Epithelial cell of proximal tubule (primary cell): ENCODE measurements around the gene FNDC1. TPM values are rescaled to one million over a fixed set of nuclear protein-coding genes. Genes with fewer than 3 reads are reported as not detected.
A peak's percentile ranks its signal among the peaks of the same experiment; 100 is the strongest.

Experiments used
- DNase-seq: peaks from one replicate; pipeline ENCODE4 v3.0.0-alpha.2; 2011; ENCODE audit warnings: low read depth
- H3K4me3 ChIP-seq: 2 replicates; pipeline ENCODE4 v1.5.1; 2011; ENCODE audit warnings: low read depth, mild to moderate bottlenecking, low read length
- CTCF ChIP-seq: conservative IDR thresholded peaks from 2 replicates; pipeline ENCODE4 v1.5.1; 2012; ENCODE audit warnings: low read depth, mild to moderate bottlenecking, low read length
- total RNA-seq: library from RNA; depleted of rRNA; stranded (reverse); fragments of >200 nt; gene quantifications from 2 replicates; pipeline ENCODE4 v1.2.3, GENCODE V29; 2015

Gene FNDC1
- total RNA-seq, 1 donor from 2014 or later, result not detected

- no peak for DNase-seq
- no peak for TF ChIP-seq CTCF
- H3K4me3 ChIP-seq, result no peak overlapping the region
These were observed 43.5 kb downstream of the FNDC1 start for GRCh38 chr6:159212525-159213280.

GRCh38 chr6:159213405-159213804 lies 44.2 kb downstream of the FNDC1 start:
- H3K4me3 ChIP-seq, result no peak overlapping the region
- no peak for DNase-seq
- no peak for TF ChIP-seq CTCF

GRCh38 chr6:159214281-159214680 lies 45.1 kb downstream of the FNDC1 start:
- no peak overlapping the region for H3K4me3 ChIP-seq
- DNase-seq, result no peak
- TF ChIP-seq CTCF, result no peak

- H3K4me3 ChIP-seq, result no peak overlapping the region
- DNase-seq, result peak; percentile 20
- TF ChIP-seq CTCF, result peak; percentile 64
These were observed 48.5 kb downstream of the FNDC1 start for GRCh38 chr6:159217595-159218275.

GRCh38 chr6:159220093-159220492 lies 50.9 kb downstream of the FNDC1 start:
- no peak overlapping the region for H3K4me3 ChIP-seq
- TF ChIP-seq CTCF, result no peak
- DNase-seq, result no peak

- TF ChIP-seq CTCF, result no peak
- DNase-seq, result no peak
- no peak overlapping the region for H3K4me3 ChIP-seq
These were observed 52.4 kb downstream of the FNDC1 start for GRCh38 chr6:159221486-159222170.
